HEK293 (cell line): Measurements from ENCODE around the gene NELL1.

Experiments used
- CTCF ChIA-PET: fragments of 350-600 bp; formaldehyde crosslinking; extraction: SDS; loops from one replicate; lab custom pipeline; 2021; ENCODE audit warnings: antibody characterized with exemption; lab: Yijun Ruan, JAX
- POLR2A ChIA-PET: fragments of 300-600 bp; formaldehyde crosslinking; extraction: SDS; loops from one replicate; lab custom pipeline; 2020; ENCODE audit warnings: antibody characterized with exemption, inconsistent platforms; lab: Yijun Ruan, JAX
- H3K27ac ChIP-seq: fragments of 200-500 bp; sonication (Bioruptor generic); 2 replicates; pipeline ENCODE4 v1.5.1; 2014; ENCODE audit warnings: low read depth, low read length, control low read depth, inconsistent platforms; ENCODE audit errors: extremely low read depth
- H3K36me3 ChIP-seq, 2 experiments: fragments of 200-500 bp in 1 of 2; sonication (Bioruptor generic) in 1 of 2; 1 replicate in 1 of 2; 2 replicates in 1 of 2; pipeline ENCODE4 v1.5.1; 2014 to 2017; ENCODE audit warnings: inconsistent platforms in 2 of 2, low read length in 2 of 2; ENCODE audit not compliant: control insufficient read depth in 2 of 2, insufficient read depth in 1 of 2
- H3K4me1 ChIP-seq: fragments of 200-500 bp; sonication (Bioruptor generic); 2 replicates; pipeline ENCODE4 v1.5.1; 2014; ENCODE audit warnings: mild to moderate bottlenecking, low read length, inconsistent platforms; ENCODE audit not compliant: control insufficient read depth, insufficient read depth
- H3K4me3 ChIP-seq: 2 replicates; pipeline ENCODE4 v1.5.1; 2011; ENCODE audit warnings: low read depth, mild to moderate bottlenecking, control low read depth, low read length, moderate library complexity
- H3K9me3 ChIP-seq: fragments of 200-500 bp; sonication (Bioruptor generic); 2 replicates; pipeline ENCODE4 v1.5.1; 2014; ENCODE audit warnings: low read depth, low read length, inconsistent platforms; ENCODE audit not compliant: control insufficient read depth, insufficient read depth
- BCL11B ChIP-seq: fragments of 450-650 bp; formaldehyde crosslinking; IDR thresholded peaks from 2 replicates; pipeline ENCODE4 v1.5.1; 2016; ENCODE audit warnings: low read depth, missing biosample characterization, missing genetic modification characterization
- GLI4 ChIP-seq: fragments of 450-650 bp; formaldehyde crosslinking; IDR thresholded peaks from 2 replicates; pipeline ENCODE4 v1.5.1; 2016; ENCODE audit warnings: missing biosample characterization, missing genetic modification characterization
- HOXD13 ChIP-seq: sonication (generic); formaldehyde crosslinking; IDR thresholded peaks from 2 replicates; pipeline ENCODE4 v1.8.0; 2022; ENCODE audit warnings: missing genetic modification reagents, borderline replicate concordance
- MYNN ChIP-seq: fragments of 450-650 bp; formaldehyde crosslinking; IDR thresholded peaks from 2 replicates; pipeline ENCODE4 v1.5.1; 2016; ENCODE audit warnings: missing biosample characterization, missing genetic modification characterization, borderline replicate concordance
- MZF1 ChIP-seq: fragments of 450-650 bp; formaldehyde crosslinking; IDR thresholded peaks from 2 replicates; pipeline ENCODE4 v1.5.1; 2017; ENCODE audit warnings: missing biosample characterization, missing genetic modification characterization, borderline replicate concordance
- REPIN1 ChIP-seq: fragments of 450-650 bp; formaldehyde crosslinking; IDR thresholded peaks from 2 replicates; pipeline ENCODE4 v1.5.1; 2017; ENCODE audit warnings: missing biosample characterization, missing genetic modification characterization, low read depth
- REST ChIP-seq: fragments of 450-650 bp; formaldehyde crosslinking; IDR thresholded peaks from 2 replicates; pipeline ENCODE4 v1.5.1; 2016; ENCODE audit warnings: missing biosample characterization, missing genetic modification characterization
- SP7 ChIP-seq: fragments of 450-650 bp; formaldehyde crosslinking; IDR thresholded peaks from 2 replicates; pipeline ENCODE4 v1.5.1; 2016; ENCODE audit warnings: missing biosample characterization, missing genetic modification characterization
- WT1 ChIP-seq: fragments of 450-650 bp; formaldehyde crosslinking; IDR thresholded peaks from 2 replicates; pipeline ENCODE4 v1.5.1; 2016; ENCODE audit warnings: missing biosample characterization, missing genetic modification characterization
- ZNF24 ChIP-seq: fragments of 450-650 bp; formaldehyde crosslinking; IDR thresholded peaks from 2 replicates; pipeline ENCODE4 v1.5.1; 2016; ENCODE audit warnings: missing biosample characterization, missing genetic modification characterization
- ZNF280C ChIP-seq: fragments of 450-650 bp; formaldehyde crosslinking; IDR thresholded peaks from 2 replicates; pipeline ENCODE4 v1.5.1; 2016; ENCODE audit warnings: missing biosample characterization, missing genetic modification characterization
- ZNF362 ChIP-seq: fragments of 450-650 bp; formaldehyde crosslinking; IDR thresholded peaks from 2 replicates; pipeline ENCODE4 v1.5.1; 2016; ENCODE audit warnings: missing biosample characterization, missing genetic modification characterization
- ZNF416 ChIP-seq: fragments of 450-650 bp; formaldehyde crosslinking; IDR thresholded peaks from 2 replicates; pipeline ENCODE4 v1.5.1; 2016; ENCODE audit warnings: missing biosample characterization, missing genetic modification characterization
- ZNF473 ChIP-seq: fragments of 450-650 bp; formaldehyde crosslinking; IDR thresholded peaks from 2 replicates; pipeline ENCODE4 v1.5.1; 2017; ENCODE audit warnings: missing biosample characterization, missing genetic modification characterization
- ZNF558 ChIP-seq: fragments of 450-650 bp; formaldehyde crosslinking; IDR thresholded peaks from 2 replicates; pipeline ENCODE4 v1.5.1; 2016; ENCODE audit warnings: missing biosample characterization, missing genetic modification characterization
- ZNF571 ChIP-seq: fragments of 450-650 bp; formaldehyde crosslinking; IDR thresholded peaks from 2 replicates; pipeline ENCODE4 v1.5.0; 2017; ENCODE audit warnings: missing biosample characterization, missing genetic modification characterization
- ZNF623 ChIP-seq: fragments of 450-650 bp; formaldehyde crosslinking; IDR thresholded peaks from 2 replicates; pipeline ENCODE4 v1.5.1; 2016; ENCODE audit warnings: missing biosample characterization, missing genetic modification characterization
- ZNF776 ChIP-seq: fragments of 450-650 bp; formaldehyde crosslinking; IDR thresholded peaks from 2 replicates; pipeline ENCODE4 v1.5.0; 2017; ENCODE audit warnings: missing biosample characterization, missing genetic modification characterization, borderline replicate concordance
- ZSCAN30 ChIP-seq: fragments of 450-650 bp; IDR thresholded peaks from 2 replicates; pipeline ENCODE4 v1.5.1; 2018; ENCODE audit warnings: missing biosample characterization, mild to moderate bottlenecking, missing genetic modification characterization, moderate library complexity
- ZSCAN4 ChIP-seq: fragments of 450-650 bp; formaldehyde crosslinking; IDR thresholded peaks from 2 replicates; pipeline ENCODE4 v1.5.1; 2017; ENCODE audit warnings: missing biosample characterization, missing genetic modification characterization

Gene NELL1

GRCh38 chr11:21254790-21255189 is 585.4 kb downstream of the NELL1 start (continued):
- TF ChIP-seq REST (tag by site-specific recombination), result no peak
- no peak for TF ChIP-seq ZNF623 (tag by site-specific recombination)
- TF ChIP-seq ZNF280C (tag by site-specific recombination), result no peak
- no peak for TF ChIP-seq ZNF571
- no peak for TF ChIP-seq REPIN1 (tag by site-specific recombination)
- no peak for TF ChIP-seq ZNF473 (tag by site-specific recombination)
- TF ChIP-seq ZNF558, result no peak
- no peak for TF ChIP-seq BCL11B (tag by site-specific recombination)
- no peak for TF ChIP-seq GLI4
- no peak for TF ChIP-seq ZNF24

- no peak for TF ChIP-seq ZNF24
- no peak for TF ChIP-seq WT1 (tag by site-specific recombination)
- TF ChIP-seq MYNN, result no peak
- TF ChIP-seq ZSCAN30, result no peak
- no peak for TF ChIP-seq ZNF776 (tag by site-specific recombination)
- no peak for TF ChIP-seq ZSCAN4
- TF ChIP-seq ZNF362 (tag by site-specific recombination), result no peak
- no peak for TF ChIP-seq HOXD13 (CRISPR knock-in tag)
- no peak for TF ChIP-seq ZNF416 (tag by site-specific recombination)
- TF ChIP-seq MZF1 (tag by site-specific recombination), result no peak
- no peak for TF ChIP-seq SP7 (tag by site-specific recombination)
- no peak overlapping the region for H3K27ac ChIP-seq
- no peak overlapping the region for H3K4me3 ChIP-seq
- no peaks in the 10 kb centered on the region for H3K9me3 ChIP-seq
- CTCF ChIA-PET, result no interaction called here
- H3K4me1 ChIP-seq, result no peaks in the 10 kb centered on the region
- POLR2A ChIA-PET, result no interaction called here
- H3K36me3 ChIP-seq, result no peaks in the 10 kb centered on the region
Observed at GRCh38 chr11:21257461-21257860, 588.1 kb downstream of the NELL1 start.
